HG03103 (cell line): ENCODE data around the gene PRKAG2.

Experiments used
- ATAC-seq: cut with Tn5 transposase; IDR thresholded peaks from one replicate; pipeline ENCODE4 v1.9.1; 2021; ENCODE audit warnings: low read depth; ENCODE audit not compliant: unreplicated experiment

Gene PRKAG2

DNA sequence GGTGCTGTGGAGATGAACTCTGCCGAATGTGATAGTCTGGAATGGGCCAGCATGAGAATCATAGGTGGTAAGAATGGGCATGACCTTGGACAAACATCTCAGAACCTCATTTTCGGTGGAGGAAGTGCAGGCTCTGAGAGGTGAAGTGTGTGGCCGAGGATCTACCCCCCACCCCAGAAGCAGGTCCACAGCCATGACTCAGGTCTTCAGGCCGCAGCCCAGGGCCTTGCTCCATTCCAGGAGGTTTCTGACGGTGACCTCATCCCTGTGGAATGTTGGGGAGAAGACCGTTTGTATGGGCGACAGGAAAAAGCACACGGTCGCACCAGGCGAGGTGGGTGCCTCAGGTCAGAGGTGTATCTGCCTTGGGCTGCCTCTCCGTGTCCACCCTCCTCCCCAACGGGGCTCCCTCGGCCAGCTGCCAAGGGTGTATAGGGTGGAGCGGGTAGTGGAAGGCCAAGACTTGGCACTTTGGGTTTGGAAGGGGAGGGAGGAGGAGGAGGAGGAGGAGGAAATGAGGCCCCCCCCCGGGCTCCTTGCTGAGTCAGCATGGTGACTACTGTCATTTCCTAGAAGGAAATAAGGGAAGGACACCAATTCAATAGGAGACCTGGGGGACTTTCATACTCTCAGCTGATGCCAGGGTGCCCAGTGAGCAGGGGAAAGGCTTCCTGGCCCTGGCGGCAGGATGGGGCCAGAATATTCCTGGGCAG lies 189.2 kb downstream of the PRKAG2 start:
- no peak for ATAC-seq

DNA sequence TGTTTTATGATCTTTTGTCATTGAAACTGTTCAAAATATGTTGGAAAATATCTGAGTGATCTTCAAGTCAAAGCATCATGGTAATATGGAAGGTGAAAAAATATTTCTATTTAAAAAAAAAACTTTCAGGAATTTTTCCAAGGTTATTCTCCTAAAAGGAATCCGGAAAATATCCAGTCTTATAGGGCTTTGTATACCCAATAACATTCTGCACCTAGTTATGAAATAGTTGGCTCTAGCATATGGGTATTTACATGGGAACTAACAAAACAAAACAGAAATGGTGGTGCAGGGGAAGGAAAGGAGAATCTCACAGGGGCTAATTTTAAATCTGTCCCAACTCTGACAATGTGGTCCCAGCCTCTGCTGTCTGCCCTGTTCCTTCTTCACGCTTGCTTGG lies 190.1 kb downstream of the PRKAG2 start:
- ATAC-seq: no peak

DNA sequence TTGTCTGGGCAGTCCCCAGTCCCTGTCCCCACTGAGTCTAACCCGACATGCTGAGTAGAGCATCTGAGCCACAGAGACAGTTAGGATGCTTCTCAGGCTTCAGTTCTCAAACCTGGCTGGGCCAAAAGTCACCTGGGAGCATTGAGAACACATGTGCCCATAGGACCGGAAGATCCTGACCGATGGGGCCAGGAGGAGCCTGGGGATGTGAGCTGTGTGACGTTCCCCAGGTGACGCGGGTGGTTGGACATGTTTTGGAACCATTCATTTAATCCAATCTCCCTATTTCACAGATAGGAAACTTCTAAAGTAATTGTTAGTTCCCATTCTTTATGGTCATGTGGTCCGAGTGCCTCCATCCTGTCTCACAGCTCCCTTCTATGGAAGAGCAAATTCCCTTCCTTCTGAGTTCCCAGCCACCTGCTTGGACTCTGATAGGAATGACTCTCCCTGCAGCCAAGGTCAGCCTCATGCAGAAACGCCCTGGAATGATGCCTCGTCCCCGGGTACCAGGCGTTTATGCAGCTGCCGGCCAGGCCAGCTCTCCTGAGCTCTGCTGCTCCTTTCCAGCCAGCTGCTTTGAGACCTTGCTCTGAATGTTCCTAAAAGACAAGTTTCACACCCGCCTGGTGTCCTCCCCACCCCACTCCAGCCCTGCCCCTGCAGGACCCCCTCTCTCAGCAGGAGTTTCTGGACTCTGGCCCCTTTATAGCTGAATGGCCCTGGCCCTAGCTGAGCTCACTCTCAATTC lies 190.7 kb downstream of the PRKAG2 start:
- ATAC-seq: no peak

DNA sequence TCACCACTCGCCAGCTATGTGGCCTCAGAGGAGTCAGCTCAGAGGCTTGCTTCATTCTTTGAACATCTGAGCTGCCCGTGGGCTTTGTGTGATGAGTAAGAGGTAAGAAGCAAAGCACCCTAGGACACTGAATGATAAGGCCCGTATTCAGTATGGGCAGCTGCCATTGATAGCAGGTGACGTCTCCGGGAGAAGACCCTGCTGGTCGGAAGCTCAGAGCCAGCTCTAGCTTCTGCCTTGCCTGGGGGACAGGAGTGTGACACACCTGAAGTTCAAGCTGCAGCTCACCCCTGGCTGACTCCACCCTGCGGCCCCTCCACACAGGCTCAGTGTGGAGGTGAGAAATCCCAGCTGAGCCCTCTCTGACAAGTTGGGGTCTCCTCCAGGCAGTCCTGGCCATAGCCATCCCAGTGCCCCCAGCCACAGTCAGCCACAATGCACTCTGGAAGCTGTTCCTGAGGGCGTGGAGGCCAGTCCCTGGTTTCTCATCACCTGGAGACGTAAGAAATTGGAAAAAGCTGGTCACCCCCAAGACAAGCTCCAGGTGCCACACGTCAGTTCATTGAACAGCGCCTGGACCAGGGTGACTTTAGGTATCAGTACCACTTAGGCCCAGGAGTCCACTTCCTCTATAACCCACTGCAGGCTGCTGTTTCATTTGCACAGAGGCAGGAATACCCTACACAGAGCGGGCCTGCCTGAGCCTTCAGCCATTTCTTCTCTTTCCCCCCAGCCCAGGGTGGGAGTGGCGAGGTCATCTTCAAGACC lies 192.3 kb downstream of the PRKAG2 start:
- no peak for ATAC-seq

DNA sequence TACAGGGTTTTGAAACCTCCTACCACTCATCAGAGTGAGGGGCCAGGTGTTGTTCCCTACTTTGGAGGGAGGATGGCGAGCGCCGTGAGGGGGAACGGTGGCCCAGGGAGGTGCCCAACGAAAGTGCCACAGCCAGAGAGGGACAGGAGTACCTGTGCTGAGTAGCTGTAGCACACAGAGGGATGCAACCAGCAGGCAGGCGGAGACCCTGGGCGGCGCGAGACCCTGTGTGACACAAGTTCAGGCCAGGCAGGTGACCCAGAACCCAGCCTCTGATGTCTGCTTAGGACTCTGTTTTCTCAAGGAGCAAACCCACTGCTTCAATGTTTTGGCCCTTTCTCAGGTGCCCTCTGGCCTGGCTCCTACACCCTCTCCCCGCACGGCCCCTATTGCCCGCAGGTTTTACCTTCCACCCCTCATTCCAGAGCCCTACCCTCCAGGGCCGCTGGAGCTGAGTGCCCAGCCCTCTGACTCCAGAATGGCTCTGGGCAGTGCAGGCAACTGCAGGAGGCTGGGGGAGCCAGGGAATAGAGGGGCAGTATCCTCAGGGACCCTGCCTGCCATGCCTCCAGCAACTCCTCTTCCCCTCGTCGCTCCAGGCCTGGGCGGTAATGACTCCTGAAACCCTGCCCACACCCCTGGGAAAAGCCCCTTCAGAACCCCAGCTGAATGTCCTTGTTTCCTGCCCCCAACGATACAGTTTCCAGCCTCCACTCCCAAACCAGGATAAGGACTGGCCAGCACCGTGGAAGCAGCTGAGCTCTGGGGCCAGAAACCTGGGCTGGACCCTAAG lies 193.1 kb downstream of the PRKAG2 start:
- no peak for ATAC-seq

DNA sequence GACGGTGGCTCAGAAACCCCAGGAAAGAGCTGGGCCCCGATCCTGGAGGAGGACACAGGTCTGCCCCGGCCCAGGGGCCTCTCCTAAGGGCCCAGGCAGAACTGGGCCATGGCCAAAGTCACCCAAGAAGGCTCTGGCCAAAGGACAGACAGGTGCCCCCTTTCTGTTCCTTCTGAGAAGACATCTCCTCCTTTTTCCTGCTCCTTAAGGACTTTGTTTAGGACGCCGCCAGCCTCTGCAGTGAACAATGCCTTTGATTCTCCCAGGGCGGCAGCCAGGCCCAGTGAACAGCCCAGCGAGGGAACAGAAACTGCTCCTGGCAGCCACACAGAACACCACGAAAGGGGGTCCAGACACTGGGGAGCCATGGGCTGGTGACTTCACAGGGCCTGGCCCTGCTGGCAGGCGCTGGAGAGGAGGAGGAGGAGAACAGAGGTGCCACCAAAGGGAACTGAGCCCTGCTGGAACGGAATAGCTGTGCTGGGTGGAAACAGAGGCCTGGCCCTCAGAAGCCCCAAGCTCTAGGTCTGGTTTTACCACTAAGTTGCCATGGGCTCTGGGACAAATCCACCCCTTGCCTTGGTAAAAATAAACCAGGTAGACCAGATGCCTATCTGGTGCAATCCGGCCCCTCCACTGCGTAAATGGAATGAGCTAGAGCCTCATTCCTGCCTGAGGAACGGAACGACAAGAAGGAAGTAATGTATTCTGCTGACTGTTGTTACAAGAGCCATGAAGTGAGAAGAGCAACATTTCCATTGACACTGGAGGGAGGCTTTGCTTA lies 193.9 kb downstream of the PRKAG2 start:
- ATAC-seq: no peak

DNA sequence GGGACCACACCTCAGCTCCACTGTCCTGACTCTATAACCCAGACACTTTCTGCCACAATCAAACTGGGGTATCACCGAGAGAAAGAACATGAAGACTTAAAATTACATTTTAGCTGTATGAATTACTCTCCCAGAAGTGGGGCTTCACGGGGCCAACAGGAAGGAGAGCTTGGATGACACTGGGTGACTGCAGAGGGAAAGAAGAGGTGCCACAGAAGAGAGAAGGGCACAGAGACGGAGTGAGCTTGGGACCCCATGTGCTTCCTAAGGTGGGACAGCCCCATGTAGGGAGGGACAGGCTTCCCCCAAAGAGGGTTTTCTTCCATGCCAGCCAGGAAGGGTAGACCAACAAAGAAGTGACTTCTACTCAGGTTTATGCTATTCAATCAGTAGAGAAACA lies 195.2 kb downstream of the PRKAG2 start:
- no peak for ATAC-seq

DNA sequence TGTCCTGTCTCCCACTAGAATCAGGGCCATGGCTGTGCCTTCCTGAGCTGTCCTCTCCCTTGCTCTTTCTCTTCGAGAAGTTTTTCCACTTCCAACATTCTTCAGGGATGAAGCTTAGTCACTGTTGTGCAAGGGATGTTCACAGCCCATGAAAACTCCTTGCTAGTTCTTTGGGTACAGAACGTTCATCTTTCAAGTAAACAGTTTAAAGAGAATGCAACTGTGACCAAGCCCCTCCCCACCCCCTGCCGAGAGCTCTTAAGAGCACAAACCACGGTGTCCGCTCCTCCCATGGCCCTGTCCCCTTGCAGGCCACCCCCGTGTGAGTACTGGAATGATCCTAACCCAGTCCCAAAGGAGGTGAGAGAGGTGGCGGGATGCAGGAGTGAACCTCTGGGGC lies 196.1 kb downstream of the PRKAG2 start:
- ATAC-seq: no peak

DNA sequence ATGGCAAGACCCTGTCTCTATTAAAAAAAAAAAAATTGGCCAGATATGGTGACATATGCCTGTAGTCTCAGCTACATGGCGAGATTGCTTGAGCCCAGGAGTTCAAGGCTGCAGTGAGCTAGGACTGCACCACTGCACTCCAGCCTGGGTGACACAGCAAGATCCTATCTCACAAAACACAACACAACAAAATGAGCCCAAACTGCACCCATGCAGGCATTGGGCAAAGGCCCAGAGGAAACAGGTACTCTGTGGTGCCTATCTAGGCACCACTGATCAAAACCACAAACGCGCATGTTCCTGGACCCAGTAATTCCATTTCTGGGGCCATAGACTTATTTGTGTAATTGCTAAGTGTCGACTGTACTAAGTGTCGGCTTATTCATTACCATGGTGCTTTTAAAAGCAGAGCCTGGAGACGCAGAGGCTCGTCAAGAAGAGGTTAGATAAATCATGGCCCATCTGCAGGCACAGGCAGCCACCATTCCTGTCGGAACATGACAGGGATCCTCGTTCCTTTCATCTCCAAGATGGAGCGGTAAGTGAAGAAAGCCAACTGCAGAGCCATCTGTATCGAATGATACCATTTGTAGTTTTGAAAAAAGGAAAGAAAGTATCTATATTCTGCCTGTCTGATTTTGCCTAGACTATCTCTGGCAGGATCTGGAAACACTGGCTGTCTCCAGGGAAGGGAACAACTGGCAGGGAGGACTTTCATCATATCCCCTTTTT lies 196.9 kb downstream of the PRKAG2 start:
- no peak for ATAC-seq

DNA sequence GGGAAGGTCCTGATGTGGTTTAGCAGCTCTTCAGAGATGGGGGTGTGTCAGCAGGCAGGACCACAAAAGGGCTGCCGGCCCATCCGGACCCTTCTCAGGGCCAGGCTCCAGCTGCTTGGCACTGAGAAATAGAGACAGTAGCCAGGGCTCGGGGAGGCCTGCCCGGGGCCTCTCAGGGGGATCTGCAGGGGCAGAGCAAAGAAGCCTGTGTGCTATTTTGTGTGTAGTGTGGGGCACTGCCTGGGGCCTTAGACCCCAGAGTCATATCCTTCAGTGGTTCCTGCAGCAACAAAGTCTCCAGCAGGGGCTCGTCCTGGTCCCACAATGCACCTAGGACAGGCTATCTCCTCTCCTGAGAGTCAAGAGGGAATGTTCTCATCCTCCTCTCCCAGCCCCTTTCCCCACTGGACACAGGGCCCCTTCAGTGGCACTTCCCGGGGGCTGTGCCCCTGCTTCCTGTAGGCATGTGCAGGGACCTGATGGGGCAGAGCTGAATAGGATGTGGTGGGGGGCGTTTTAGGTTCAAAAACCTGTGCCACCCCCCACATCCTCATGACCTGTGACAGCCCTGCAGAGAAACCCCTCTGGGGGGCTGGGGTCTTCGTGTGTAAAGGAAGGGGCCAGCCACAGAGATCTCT lies 197.7 kb downstream of the PRKAG2 start:
- no peak for ATAC-seq

DNA sequence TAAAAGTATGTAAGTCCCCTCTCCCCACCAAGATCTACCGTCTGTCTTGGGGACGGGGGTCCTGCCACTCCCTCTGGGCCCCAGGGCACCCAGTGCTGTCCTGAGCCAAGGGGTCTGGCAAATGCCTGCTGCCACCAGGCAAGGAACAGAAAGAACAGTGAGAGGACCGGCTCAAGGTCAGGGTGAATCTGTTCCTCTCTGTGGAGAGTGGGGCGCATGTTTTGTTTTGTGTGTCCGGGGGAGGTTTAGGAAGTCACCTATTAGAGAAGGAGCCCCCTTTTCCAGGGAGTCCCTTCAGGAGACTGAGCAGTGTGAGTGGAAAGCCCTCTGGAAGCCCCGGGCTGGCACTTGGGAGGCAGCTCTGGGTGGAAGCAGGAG lies 198.7 kb downstream of the PRKAG2 start:
- ATAC-seq: no peak

DNA sequence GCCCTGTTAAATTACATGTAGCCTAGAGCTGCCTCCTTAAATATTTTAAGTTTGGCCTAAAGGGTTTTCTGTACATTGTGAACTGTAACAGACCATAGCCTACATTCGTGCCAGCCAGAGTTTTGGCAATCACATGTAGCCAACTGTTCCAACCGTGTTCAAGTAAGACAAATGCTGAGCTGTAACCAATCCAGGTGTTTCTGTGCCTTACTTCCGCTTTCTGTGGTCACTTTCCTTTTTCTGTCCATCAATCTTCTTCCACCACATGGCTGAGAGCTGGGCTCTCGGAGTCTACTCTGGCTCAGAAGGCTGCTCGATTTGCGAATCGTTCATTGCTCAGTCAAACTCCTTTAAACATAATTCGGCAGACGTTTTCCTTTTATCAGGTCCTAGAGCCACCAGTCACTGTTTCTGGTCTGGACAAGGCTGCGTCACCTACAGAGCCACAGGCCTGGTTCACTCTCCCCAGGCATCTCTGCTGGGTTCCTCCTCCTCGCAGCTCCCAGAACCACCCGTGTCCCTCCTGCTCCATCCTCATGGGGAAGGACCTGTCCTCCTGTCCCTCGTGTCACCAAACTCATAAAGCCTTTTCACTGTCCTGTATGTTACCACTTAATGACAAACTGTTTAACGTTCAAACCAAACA lies 199.2 kb downstream of the PRKAG2 start:
- no peak for ATAC-seq

DNA sequence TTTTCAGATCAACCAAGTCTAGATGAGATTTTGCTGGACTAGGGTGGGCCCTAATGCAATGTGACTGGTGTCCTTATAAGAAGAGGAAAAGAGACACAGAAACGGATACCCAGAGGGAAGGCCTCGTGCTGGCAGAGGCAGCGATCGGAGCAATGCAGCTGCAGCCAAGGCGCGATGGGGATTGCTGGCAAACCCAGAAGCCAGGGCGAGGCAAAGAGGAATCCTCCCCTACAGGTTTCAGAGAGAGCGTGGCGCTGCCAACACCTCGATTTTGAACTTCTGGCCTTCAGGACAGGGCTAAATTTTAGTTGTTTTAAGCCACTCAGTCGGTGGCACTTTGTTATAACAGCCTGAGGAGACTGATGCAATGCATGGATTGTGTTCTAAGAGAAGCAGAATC lies 200.2 kb downstream of the PRKAG2 start:
- ATAC-seq: no peak

DNA sequence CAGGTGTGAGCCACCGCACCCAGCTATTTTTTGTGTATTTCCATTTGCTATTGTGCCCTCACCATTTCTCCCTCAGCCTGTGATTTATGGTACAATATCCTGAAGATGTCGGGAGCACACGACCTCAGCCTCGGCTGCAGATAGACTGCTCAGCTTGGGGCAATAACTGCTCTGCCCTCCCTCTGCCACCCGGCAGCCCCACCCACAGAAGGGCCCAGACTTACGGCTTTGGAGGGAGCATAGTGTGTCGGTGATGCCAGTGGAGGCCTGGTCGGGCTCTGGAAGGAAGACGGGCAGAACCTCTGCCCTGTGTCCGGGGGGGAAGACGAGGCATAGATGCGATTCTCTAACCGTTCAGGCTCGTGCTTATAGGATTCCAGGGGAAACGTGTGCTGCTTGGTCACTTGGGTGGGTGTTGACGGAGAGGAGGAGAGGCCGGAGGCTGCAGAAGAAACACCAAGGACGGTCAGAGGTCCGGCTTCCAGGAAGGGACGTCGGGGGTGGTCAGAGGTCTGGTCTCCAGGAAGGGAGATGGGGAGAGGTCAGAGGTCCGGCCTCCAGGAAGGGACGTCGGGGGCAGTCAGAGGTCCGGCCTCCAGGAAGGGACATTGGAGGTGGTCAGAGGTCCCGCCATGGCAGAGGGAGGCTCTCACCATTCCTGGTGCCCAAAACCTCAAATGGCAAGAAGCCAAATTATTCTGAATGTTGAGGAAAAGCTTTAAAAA lies 201.6 kb downstream of the PRKAG2 start:
- no peak for ATAC-seq

DNA sequence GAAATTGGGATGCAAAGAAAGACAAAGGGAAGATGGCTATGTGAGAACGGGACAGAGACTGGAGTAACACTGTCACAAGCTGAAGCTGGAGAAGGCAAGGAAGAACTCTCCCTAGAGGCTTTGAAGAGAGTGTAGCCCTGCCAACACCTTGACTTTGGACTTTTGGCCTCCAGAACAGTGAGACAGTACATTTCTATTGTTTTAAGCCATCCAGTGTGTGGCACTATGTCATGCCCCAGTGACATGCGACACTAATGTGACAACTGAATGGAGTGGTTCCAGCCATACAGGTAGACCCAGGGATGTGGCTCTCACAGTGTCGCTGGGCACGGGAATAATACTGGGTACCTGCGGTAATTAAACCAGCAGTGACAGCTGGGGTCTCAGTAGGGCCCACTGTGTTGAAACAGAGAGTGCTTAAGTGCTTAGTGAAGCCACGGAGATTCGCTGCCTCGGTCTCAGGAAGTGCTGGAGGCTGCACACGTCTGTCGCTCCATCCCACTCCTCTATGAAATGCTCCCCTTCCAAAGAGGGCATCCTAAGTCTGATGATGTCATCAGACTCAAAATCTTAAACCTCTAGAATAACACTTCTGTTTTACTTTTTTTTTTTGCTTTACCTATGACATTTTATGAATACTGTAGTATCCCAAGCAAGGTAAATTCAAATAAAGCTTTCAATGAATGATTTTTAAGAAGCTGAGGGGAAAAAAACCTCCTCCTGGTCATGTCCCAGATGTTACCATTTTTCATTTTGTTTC lies 202.6 kb downstream of the PRKAG2 start:
- ATAC-seq: no peak

DNA sequence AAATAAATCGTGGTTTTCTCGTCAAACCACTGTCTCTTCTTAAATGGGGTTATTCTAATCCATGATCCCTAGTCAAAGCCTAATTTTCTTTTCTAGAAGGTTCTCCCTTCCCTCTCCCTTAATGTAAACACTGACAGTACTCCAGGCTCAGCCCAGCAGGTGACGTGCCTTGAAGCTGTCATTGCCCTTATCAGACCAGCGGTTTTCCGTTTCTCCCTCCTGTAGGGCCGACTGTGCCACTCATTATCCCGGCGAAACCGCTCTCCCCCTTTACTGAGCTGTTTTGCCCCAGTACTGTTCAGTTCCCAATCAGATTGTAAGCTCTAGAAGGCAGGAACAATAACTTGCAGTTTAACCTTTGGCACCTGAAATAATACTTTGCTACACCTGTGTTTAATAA lies 203.7 kb downstream of the PRKAG2 start:
- no peak for ATAC-seq

DNA sequence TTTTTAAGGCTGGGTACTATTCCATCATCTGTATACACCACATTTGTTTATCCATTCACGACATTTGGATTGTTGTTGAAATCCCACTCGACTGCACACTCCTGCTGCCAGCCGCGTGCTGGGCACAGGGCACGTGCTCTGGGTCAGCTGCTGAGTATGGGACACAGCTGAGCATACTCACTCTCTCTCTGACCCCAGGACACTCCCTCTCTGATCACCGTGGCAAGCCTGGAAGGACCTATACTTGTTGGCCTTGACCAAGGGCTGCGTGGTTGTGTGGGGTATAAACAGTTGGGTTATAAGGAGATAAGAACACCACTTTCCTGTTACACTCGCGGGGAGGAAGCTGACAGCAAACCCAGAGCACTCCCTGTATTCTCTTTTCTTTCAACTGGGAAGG lies 204.2 kb downstream of the PRKAG2 start:
- no peak for ATAC-seq
